Measurements from ENCODE around the gene CYP17A1. TPM values are rescaled to one million over a fixed set of nuclear protein-coding genes. Genes with fewer than 3 reads are reported as not detected.
A peak's percentile ranks its signal among the peaks of the same experiment; 100 is the strongest.

Gene CYP17A1
- total RNA-seq, 1 donor, result under 0.01 TPM

DNA sequence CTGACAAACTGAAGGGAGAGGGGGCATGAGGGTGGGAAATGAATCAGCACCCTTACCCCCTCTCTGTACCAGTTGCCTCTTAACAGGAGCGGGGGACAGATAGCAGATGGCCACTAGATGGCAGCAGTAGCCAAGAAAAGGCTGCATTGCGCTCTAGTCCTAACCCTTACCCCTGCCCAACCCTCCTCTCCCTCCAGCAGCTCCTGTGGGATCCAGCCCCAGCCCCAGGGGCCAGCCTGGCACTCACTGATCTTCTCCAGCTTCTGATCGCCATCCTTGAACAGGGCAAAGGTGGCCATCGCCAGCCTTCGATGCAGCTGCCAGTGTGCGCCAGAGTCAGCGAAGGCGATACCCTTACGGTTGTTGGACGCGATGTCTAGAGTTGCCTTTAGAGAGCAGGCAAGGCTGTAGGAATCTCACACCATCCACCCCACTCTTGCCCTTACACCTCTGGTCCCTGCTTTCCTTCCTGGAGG, 2.2 kb downstream of the CYP17A1 start:
- Histone ChIP-seq H3K79me2 (ENCODE audit: insufficient read depth, low read length) (no peaks in the 10 kb centered on the region), H2AFZ (ENCODE audit: low read length) (no peak overlapping the region), H3K9me3 (ENCODE audit: low read depth, low read length) (peaks cover 4% of the 10 kb centered on the region), H3K4me3 (ENCODE audit: insufficient read depth, low read length) (no peak overlapping the region), H3K27ac (ENCODE audit: low read depth, low read length) (no peak overlapping the region), H4K20me1 (ENCODE audit: insufficient read depth, low read length) (no peaks in the 10 kb centered on the region), H3K4me1 (ENCODE audit: insufficient read depth, low read length) (peaks cover 3% of the 10 kb centered on the region), H3K4me2 (ENCODE audit: insufficient read depth, low read length) (no peak overlapping the region), H3K36me3 (ENCODE audit: insufficient read depth, low read length) (no peaks in the 10 kb centered on the region), H3K27me3 (ENCODE audit: insufficient read depth, low read length) (peaks cover 6% of the 10 kb centered on the region)
- DNase-seq (ENCODE audit: insufficient read length, low spot score, missing footprints), result peak; percentile 92
- TF ChIP-seq, protein P1, sequence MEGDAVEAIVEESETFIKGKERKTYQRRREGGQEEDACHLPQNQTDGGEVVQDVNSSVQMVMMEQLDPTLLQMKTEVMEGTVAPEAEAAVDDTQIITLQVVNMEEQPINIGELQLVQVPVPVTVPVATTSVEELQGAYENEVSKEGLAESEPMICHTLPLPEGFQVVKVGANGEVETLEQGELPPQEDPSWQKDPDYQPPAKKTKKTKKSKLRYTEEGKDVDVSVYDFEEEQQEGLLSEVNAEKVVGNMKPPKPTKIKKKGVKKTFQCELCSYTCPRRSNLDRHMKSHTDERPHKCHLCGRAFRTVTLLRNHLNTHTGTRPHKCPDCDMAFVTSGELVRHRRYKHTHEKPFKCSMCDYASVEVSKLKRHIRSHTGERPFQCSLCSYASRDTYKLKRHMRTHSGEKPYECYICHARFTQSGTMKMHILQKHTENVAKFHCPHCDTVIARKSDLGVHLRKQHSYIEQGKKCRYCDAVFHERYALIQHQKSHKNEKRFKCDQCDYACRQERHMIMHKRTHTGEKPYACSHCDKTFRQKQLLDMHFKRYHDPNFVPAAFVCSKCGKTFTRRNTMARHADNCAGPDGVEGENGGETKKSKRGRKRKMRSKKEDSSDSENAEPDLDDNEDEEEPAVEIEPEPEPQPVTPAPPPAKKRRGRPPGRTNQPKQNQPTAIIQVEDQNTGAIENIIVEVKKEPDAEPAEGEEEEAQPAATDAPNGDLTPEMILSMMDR (IDR thresholded peaks at IDR 0.05; ENCODE audit: extremely low read depth, low read depth, low read length), result peak; percentile 88

DNA sequence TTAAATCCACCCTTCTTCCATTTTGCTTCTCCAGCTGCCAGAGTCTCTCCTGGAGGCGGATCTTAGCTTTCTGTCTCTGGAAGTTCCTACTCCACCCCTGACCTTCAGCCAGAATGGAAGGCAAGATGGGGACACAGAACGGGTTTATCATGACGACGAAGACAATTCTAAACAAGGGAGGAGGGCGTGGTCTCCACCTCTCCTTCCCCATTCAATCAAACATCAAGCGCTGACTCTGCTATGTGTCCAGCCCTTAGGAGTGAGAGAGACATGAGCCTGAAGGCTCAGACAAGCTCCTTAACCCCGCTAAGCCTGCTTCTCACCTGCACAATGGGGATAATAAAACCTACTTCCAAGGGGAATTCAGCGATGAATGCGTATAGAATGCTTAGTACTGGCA, 3.1 kb downstream of the CYP17A1 start:
- Histone ChIP-seq H3K27ac (ENCODE audit: low read depth, low read length) (no peak overlapping the region), H3K36me3 (ENCODE audit: insufficient read depth, low read length) (no peaks in the 10 kb centered on the region), H3K79me2 (ENCODE audit: insufficient read depth, low read length) (no peaks in the 10 kb centered on the region), H4K20me1 (ENCODE audit: insufficient read depth, low read length) (no peaks in the 10 kb centered on the region), H2AFZ (ENCODE audit: low read length) (no peak overlapping the region), H3K27me3 (ENCODE audit: insufficient read depth, low read length) (no peaks in the 10 kb centered on the region), H3K4me3 (ENCODE audit: insufficient read depth, low read length) (no peak overlapping the region), H3K9me3 (ENCODE audit: low read depth, low read length) (peaks cover 4% of the 10 kb centered on the region), H3K4me1 (ENCODE audit: insufficient read depth, low read length) (peaks cover 3% of the 10 kb centered on the region), H3K4me2 (ENCODE audit: insufficient read depth, low read length) (no peak overlapping the region)
- no peak for DNase-seq (ENCODE audit: insufficient read length, low spot score, missing footprints)
- TF ChIP-seq, protein P1 (IDR thresholded peaks at IDR 0.05; ENCODE audit: extremely low read depth, low read depth, low read length), result no peak

DNA sequence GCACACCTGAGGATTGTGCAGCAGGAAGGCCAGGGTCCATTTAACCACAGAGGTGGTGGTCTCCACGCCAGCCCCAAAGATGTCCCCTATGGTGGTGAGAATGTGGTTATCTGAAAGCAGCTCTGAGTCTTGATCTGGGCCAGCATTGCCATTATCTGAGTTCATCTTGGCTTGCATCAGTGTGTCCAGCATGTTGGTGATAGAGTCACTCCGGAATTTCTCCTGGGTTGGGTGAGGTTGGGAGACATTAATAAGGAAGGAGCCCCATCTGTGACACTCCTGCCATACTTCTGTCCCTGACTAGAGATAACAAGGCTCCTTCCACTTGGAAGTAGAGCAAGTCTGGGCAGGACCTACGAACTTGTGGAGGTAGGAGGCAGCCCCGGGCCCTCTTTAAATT, 4.2 kb downstream of the CYP17A1 start:
- Histone ChIP-seq H3K79me2 (ENCODE audit: insufficient read depth, low read length) (no peaks in the 10 kb centered on the region), H3K27me3 (ENCODE audit: insufficient read depth, low read length) (no peaks in the 10 kb centered on the region), H3K9me3 (ENCODE audit: low read depth, low read length) (peaks cover 2% of the 10 kb centered on the region), H2AFZ (ENCODE audit: low read length) (no peak overlapping the region), H3K4me2 (ENCODE audit: insufficient read depth, low read length) (no peak overlapping the region), H3K36me3 (ENCODE audit: insufficient read depth, low read length) (no peaks in the 10 kb centered on the region), H4K20me1 (ENCODE audit: insufficient read depth, low read length) (no peaks in the 10 kb centered on the region), H3K4me1 (ENCODE audit: insufficient read depth, low read length) (peaks cover 3% of the 10 kb centered on the region), H3K27ac (ENCODE audit: low read depth, low read length) (no peak overlapping the region), H3K4me3 (ENCODE audit: insufficient read depth, low read length) (no peak overlapping the region)
- TF ChIP-seq, protein P1 (IDR thresholded peaks at IDR 0.05; ENCODE audit: extremely low read depth, low read depth, low read length), result no peak
- peak; percentile 65 for DNase-seq (ENCODE audit: insufficient read length, low spot score, missing footprints)

DNA sequence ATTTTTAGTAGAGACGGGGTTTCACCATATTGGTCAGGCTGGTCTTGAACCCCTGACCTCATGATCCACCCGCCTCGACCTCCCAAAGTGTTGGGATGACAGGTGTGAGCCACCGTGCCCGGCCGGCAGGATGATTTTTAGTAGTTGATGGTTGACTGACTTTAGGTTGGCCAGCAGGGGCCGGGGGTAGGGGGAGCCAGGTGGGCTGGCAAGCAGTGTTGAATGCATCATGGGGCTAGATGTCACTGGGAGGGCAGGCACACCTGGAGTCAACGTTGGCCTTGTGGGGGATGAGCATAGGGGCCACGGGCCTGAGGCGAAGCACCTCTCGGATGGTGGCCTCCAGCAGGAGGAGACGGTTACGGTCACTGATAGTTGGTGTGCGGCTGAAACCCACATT, 5.0 kb downstream of the CYP17A1 start:
- Histone ChIP-seq H3K36me3 (ENCODE audit: insufficient read depth, low read length) (no peaks in the 10 kb centered on the region), H3K4me2 (ENCODE audit: insufficient read depth, low read length) (no peak overlapping the region), H4K20me1 (ENCODE audit: insufficient read depth, low read length) (no peaks in the 10 kb centered on the region), H3K9me3 (ENCODE audit: low read depth, low read length) (no peaks in the 10 kb centered on the region), H2AFZ (ENCODE audit: low read length) (no peak overlapping the region), H3K79me2 (ENCODE audit: insufficient read depth, low read length) (no peaks in the 10 kb centered on the region), H3K4me1 (ENCODE audit: insufficient read depth, low read length) (peaks cover 3% of the 10 kb centered on the region), H3K27me3 (ENCODE audit: insufficient read depth, low read length) (no peaks in the 10 kb centered on the region), H3K27ac (ENCODE audit: low read depth, low read length) (no peak overlapping the region), H3K4me3 (ENCODE audit: insufficient read depth, low read length) (no peak overlapping the region)
- TF ChIP-seq, protein P1 (IDR thresholded peaks at IDR 0.05; ENCODE audit: extremely low read depth, low read depth, low read length), result no peak
- no peak for DNase-seq (ENCODE audit: insufficient read length, low spot score, missing footprints)

Data from osteoblast (primary cell).